ENCODE measurements around the gene NFS1.

NFS1 gene

GRCh38 chr20:35629427-35630145 is 69.6 kb downstream of the NFS1 start:
- Histone ChIP-seq H3K4me3 (replicated peaks; ENCODE audit: insufficient read depth, low read length) (no peak overlapping the region), H3K27ac (replicated peaks) (peak overlapping the region; percentile 57), H3K27me3 (ENCODE audit: insufficient read depth, poor library complexity, severe bottlenecking) (no peaks in the 10 kb centered on the region)
- no peak for TF ChIP-seq POLR2AphosphoS5 (IDR thresholded peaks at IDR 0.05; ENCODE audit: low read depth)
- TF ChIP-seq CTCF (IDR thresholded peaks at IDR 0.05; ENCODE audit: insufficient read depth, low read length): no peak
- TF ChIP-seq GABPA (IDR thresholded peaks at IDR 0.05; ENCODE audit: low read depth): no peak
- TF ChIP-seq, protein P1, sequence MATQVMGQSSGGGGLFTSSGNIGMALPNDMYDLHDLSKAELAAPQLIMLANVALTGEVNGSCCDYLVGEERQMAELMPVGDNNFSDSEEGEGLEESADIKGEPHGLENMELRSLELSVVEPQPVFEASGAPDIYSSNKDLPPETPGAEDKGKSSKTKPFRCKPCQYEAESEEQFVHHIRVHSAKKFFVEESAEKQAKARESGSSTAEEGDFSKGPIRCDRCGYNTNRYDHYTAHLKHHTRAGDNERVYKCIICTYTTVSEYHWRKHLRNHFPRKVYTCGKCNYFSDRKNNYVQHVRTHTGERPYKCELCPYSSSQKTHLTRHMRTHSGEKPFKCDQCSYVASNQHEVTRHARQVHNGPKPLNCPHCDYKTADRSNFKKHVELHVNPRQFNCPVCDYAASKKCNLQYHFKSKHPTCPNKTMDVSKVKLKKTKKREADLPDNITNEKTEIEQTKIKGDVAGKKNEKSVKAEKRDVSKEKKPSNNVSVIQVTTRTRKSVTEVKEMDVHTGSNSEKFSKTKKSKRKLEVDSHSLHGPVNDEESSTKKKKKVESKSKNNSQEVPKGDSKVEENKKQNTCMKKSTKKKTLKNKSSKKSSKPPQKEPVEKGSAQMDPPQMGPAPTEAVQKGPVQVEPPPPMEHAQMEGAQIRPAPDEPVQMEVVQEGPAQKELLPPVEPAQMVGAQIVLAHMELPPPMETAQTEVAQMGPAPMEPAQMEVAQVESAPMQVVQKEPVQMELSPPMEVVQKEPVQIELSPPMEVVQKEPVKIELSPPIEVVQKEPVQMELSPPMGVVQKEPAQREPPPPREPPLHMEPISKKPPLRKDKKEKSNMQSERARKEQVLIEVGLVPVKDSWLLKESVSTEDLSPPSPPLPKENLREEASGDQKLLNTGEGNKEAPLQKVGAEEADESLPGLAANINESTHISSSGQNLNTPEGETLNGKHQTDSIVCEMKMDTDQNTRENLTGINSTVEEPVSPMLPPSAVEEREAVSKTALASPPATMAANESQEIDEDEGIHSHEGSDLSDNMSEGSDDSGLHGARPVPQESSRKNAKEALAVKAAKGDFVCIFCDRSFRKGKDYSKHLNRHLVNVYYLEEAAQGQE (IDR thresholded peaks at IDR 0.05; ENCODE audit: insufficient replicate concordance, low read depth): no peak
- no peak for TF ChIP-seq SPI1 (IDR thresholded peaks at IDR 0.05; ENCODE audit: borderline replicate concordance, low read depth)
- DNase-seq (ENCODE audit: low read depth in 1 of 2, low spot score in 1 of 2): peak in 1 of 2 experiments; percentile 58

GRCh38 chr20:35627121-35627520 is 72.0 kb downstream of the NFS1 start:
- DNase-seq (ENCODE audit: low read depth in 1 of 2, low spot score in 1 of 2): no peak
- TF ChIP-seq SPI1 (IDR thresholded peaks at IDR 0.05; ENCODE audit: borderline replicate concordance, low read depth) (no peak), POLR2AphosphoS5 (IDR thresholded peaks at IDR 0.05; ENCODE audit: low read depth) (no peak), GABPA (IDR thresholded peaks at IDR 0.05; ENCODE audit: low read depth) (no peak), CTCF (IDR thresholded peaks at IDR 0.05; ENCODE audit: insufficient read depth, low read length) (no peak)
- TF ChIP-seq, protein P1 (IDR thresholded peaks at IDR 0.05; ENCODE audit: insufficient replicate concordance, low read depth): no peak
- H3K27me3 ChIP-seq (ENCODE audit: insufficient read depth, poor library complexity, severe bottlenecking): no peaks in the 10 kb centered on the region
- H3K4me3 ChIP-seq (replicated peaks; ENCODE audit: insufficient read depth, low read length): no peak overlapping the region
- no peak overlapping the region for H3K27ac ChIP-seq (replicated peaks)

DNA sequence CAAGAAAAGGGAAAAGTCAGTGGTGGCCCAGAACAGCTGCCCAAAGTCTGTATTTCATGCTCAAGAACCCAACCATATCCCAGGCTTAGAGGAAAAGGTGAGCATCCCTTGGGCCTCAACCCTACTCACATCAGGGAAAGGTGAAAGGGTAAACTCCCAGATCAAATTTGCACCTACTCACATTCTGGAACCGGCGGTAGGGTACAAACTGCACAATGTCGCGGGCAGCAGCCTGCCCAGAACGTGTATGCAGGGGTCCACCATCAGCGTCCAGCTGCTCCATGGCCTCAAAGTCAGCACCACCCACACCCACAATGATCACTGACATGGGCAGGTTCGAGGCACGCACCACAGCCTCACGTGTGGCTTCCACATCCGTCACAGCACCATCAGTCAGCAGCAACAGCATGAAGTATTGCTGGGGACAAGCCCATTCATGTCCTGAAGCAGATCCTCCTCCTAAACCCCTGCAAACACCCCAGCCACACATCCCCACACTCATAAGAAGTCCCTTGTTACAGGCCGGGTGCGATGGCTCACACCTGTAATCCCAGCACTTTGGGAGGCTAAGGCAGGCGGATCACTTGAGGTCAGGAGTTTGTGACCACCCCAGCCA is 72.7 kb downstream of the NFS1 start:
- Histone ChIP-seq H3K27ac (replicated peaks) (no peak overlapping the region), H3K4me3 (replicated peaks; ENCODE audit: insufficient read depth, low read length) (no peak overlapping the region), H3K27me3 (ENCODE audit: insufficient read depth, poor library complexity, severe bottlenecking) (no peaks in the 10 kb centered on the region)
- no peak for DNase-seq (ENCODE audit: low read depth in 1 of 2, low spot score in 1 of 2)
- TF ChIP-seq GABPA (IDR thresholded peaks at IDR 0.05; ENCODE audit: low read depth) (no peak), SPI1 (IDR thresholded peaks at IDR 0.05; ENCODE audit: borderline replicate concordance, low read depth) (no peak), POLR2AphosphoS5 (IDR thresholded peaks at IDR 0.05; ENCODE audit: low read depth) (no peak), CTCF (IDR thresholded peaks at IDR 0.05; ENCODE audit: insufficient read depth, low read length) (no peak)
- TF ChIP-seq, protein P1 (IDR thresholded peaks at IDR 0.05; ENCODE audit: insufficient replicate concordance, low read depth): no peak

Data from HL-60 (cell line).